GM23248 (cell line): ENCODE results near the gene BTAF1.

ENCODE experiments used
- EZH2 ChIP-seq: fragments of 200-600 bp; sonication (generic); IDR thresholded peaks from 2 replicates; pipeline ENCODE4 v1.6.1; 2018; ENCODE audit warnings: antibody characterized with exemption, mild to moderate bottlenecking; ENCODE audit not compliant: insufficient read depth, poor library complexity, severe bottlenecking
- EZH2phosphoT487 ChIP-seq: fragments of 200-600 bp; sonication (generic); IDR thresholded peaks from 2 replicates; pipeline ENCODE4 v1.6.1; 2018; ENCODE audit warnings: antibody characterized with exemption, moderate library complexity, mild to moderate bottlenecking, low read depth; ENCODE audit not compliant: insufficient read depth

DNA sequence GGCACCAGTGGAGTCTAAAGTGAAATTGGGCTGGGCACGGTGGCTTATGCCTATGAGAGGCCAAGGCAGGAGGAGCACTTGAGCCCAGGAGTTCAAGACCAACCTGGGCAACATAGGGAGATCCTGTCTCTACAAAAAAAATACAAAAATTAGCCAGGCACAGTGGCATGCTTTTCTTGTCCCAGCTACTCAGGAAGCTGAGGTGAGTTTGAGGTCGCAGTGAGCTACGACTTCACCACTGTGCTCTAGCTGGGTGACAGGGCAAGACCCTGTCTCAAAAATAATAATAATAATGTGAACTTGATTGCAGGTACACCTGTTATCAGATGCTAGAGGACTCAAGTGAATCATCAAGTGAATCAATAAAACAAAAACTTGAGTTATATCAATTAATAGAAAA is 108.0 kb downstream of the BTAF1 start:
- TF ChIP-seq EZH2 (no peak), EZH2phosphoT487 (no peak)
